HG02759 (cell line): ENCODE results near the gene EN2.
A peak's percentile ranks its signal among the peaks of the same experiment; 100 is the strongest.

Experiments used
- ATAC-seq: cut with Tn5 transposase; IDR thresholded peaks from one replicate; pipeline ENCODE4 v1.9.1; 2021; ENCODE audit warnings: mild to moderate bottlenecking, moderate library complexity; ENCODE audit not compliant: unreplicated experiment

EN2 gene

DNA sequence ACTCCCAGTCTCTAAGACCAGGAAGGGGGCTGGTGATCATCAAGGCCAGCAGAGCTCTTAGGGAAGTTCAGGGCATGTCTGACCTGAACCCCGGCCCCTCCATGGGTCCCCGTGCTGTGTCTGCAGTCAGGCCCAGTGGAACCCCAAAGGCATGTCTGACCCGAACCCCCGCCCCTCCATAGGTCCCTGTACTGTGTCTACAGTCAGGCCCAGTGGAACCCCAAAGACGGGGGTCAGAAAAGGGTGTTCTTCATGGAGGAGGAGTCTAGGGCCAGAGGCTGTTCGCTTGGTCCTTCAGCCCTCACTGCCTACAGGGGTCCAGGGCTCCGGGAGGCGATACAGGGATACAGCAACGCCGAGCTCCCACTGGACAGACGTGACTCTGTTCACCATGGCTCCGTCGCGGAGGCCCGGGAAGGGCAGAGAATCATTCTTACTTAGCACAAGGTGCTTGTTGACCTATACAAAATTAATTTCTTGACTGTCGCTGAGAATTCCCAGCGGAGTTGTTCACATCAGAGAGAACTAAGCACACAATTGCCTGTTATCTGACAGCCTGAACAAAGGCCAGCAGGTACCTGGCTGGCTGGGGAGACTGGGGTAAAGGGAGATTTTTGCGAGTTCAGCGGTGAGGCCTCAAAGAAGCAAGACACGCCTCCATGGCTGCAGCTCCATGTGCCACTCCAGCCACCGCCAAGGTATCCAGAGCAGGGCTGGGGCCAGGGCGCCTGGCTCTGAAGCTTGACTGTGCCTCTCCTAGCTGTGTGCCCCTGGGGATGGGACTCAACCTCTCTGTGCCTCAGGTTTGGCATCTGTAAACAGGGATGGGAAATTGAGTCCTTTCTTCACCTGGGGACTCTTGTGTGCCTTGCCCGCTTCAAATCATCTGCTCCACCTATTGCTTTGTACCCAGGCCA lies 26.8 kb downstream of the EN2 start:
- no peak for ATAC-seq

DNA sequence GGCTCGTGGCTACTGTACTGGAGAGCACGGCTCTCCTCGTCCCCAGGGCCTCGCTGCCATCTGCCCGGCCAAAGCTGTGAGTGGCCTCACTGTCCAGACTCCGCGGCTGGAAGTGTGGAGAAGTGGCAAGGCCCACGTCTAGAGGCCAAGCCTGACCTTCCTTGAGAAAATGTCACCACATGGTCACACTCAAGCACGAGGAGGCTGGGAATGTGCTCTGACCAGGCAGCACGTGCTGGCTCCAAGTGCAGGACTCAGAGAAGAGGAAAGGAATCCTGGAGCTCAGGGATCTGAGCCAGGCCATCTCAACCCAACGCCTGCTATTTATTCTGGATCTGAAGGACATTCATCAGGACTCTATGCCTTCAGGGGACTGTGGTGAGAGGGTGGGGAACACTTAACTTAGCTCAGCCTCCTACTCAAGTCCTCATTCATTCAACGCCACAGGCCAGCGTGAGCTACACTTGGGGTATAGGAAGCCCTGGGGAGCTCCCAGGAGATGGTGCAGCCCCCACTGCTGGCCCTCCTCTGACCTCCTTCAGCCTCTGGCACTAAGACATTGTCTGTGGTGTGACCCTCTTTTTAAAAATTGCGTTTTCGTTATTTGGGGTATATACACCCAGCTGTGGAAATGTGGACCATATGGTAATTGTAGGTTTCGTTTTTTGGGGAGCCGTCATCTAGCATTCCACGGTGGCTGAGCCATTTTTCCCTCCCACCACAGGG lies 29.0 kb downstream of the EN2 start:
- no peak for ATAC-seq

DNA sequence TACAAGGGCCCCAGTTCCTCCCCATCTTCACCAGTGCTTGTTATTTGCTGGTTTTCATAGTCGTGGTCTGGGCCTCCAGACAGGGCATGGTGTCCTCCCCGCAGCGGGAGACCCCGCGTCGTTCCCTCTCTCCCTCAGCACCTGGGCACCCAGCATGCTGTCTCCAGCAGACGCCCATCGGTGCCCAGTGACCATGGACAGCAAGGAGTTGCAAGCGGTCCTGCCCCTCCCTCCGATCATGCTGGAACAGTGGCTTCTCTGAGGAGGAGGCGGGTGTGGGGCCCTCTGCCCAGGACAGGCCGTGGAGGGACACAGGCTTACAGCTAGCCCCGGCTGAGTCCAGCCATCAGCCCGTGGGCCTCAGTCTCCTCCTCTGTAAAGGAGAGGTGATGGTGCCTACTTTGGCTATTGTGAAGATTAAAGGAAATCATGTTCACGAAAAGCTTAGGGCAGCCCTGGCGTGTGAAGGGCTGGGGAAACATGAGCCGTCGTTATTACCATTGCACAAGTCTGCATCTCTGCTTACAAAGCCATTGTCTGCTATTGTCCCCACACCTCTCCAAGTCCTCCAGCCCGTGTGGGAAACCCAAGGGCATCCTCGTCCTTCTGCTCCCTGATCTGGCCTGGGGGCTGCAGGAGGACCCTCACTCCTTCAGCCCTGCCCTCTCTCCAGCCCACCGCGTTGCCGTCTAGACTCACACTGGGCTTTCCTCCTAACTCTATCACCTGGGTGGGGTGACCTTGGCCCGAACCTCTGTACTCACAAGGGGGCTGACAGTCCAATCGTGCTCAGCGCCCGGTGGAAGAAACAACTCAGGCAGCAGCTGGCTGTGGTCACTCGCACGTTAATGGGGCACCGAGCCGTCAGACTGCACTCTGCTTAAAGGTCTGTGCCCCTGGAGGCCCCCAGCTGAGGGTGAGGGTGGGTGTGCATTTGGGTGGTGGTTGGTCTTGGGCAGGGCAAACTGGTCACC lies 29.9 kb downstream of the EN2 start:
- no peak for ATAC-seq

DNA sequence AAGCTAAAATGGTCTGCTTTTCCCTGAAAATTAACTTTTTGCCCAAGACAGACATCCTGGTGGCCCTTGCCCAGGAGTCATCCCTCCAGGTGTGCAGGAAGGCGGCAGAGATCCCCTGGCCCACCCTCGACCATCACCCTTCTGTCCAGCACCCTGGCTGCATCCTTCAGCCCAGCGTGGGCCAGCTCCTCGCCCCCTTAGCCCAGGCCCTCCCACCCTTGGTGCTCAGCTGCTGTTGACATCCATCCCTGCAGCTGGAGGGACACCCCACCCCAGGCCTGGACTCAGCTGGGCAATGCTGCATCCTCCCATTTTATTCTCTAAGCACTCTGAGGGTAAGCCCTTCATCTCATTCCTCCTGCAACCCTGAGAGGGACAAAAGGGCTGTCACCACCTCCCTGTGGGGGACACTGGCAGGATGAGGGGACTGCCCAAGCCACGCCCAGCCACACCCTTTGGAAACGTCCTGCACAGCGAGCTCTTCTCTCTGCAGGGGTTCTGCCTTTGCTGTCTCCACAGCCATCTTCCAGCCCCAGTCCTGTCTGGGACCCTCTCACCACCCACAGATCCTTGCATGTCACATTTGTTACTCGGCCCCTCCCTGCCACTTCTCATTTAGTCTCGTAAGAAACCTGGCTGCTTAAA lies 30.7 kb downstream of the EN2 start:
- no peak for ATAC-seq

DNA sequence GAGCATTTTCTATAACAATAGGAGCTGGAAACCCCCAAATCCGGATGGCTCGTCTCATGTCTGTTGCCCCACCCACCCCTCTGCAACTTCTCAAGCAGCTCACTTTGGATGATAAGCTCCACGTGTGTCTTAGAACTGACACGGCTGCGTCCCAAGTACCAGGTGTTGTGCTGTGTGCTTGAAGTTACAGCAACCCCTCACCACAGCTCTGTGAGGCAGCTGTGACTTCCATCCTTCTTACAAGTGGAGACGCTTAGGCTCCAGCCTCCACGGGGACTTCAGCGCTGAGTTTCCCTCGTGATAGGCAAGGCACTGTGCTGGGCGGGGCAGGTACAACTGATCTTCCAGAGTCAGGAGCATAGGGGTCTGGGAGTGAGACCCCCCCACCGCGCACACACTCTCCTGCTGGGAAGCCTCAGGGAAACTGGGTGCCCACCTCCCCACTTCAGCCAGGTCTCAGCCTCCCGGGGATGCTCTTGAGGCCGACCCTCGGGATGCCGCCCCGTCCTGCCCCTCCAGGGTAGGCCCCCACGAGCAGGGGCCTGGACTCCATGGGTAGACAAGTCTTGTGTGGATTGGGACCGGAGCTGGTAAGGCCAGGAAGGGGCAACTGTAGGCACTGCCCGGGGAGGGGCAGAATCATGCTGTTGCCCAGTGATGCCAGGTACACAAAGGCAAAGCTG lies 31.4 kb downstream of the EN2 start:
- no peak for ATAC-seq

DNA sequence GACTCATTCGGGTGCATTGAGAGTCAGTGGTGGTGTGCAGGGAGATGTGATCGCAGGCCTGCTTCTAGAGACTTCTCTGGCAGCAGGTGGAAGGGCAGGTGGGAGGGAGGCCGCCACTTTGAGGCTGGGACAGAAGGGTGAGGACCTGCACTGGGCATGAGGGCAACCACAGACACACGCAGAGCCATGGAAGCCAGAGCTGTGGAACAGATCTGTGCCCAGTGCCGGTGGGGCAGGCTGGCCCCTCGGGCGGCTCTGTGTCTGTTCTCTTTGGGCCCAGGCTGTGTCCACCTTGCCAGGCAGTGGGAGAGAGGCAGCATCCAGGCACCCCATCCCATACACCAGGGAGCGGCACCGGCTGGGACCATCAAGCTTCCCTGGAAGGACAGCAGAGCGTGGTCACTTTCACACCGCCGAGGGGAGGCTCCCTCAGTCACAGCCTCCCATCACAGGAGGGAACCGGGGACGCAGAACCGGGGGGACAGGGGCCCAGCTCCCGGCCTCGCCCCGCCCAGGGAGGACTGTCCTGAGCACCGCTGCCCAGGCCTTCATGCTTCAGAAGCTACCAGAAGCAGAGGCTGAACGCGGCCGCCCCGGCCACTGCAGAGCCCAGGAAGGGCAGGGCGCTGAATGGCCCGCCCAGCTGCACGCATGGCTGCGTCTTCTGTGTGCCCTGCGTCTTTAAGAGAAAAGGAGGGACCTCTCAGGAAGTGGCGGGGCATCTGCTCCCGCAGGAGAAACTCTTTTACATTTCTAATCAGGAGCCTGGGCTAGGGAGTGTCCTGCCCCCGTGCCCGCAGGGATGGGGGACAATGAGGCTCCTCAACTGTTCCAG lies 32.1 kb downstream of the EN2 start:
- peak; percentile 35 for ATAC-seq

DNA sequence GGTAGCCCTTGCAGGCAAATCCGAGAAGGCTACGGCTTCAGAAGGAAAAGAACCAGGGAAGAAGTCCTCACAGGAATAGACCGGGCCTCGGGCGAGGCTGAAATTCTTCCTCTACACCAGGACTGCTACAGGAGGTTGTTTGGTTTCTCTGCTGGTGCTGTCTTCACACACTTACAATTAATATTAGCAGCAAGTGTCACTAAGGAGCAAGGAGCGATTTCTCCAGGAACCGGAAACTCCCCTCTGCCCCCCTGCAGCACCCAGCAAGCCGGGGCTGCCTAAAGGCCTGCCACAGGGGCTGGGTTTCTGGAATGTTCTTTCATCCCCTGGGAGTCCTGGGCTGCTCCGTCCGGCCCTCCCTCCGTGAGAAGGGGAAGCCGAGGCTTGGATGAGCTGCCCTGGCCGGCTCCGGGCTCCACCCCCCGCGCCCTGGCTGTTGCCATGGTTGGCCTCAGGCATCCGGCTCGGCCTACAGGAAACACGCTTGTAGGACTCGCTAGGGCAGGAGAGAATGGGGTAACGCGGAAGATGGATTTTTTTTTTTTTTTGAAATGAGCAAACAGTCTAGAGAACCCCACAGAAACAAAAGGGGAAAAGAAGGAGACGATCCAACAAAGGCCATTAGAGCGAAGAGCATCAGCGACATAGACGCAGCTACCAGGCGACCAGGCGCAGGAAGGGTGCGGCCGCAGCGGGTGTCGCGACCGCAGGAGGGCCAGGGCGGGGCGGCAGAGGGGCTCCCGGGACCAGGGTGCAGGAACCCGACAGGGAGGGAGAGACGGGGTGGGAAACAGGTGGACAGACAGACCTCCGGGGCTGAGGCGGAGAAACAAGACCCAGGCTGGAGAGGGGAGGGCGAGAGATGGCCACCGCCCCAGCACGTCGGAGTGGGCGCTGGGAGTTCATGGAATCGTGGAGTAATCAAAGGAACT lies 33.0 kb downstream of the EN2 start:
- ATAC-seq: peak; percentile 95

DNA sequence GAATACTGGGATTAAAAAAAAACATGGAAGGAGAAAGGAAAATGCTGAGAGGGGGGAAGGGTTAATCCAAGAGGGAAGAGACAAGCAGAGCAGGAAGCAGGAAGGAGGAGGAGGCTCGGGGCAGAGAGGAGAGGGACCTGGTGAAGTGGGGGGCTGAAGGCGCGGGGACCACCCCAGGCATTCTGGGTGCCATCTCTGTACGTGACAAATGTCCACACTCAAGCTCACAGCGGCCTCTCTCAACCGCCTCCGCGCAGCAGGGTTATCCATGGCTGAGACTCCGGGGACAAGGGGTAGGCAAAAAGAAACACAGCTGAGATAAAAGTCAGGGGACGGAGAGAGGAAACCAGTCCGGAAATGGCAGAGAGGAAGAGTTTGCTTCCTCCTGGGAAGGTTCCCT lies 33.9 kb downstream of the EN2 start:
- no peak for ATAC-seq

DNA sequence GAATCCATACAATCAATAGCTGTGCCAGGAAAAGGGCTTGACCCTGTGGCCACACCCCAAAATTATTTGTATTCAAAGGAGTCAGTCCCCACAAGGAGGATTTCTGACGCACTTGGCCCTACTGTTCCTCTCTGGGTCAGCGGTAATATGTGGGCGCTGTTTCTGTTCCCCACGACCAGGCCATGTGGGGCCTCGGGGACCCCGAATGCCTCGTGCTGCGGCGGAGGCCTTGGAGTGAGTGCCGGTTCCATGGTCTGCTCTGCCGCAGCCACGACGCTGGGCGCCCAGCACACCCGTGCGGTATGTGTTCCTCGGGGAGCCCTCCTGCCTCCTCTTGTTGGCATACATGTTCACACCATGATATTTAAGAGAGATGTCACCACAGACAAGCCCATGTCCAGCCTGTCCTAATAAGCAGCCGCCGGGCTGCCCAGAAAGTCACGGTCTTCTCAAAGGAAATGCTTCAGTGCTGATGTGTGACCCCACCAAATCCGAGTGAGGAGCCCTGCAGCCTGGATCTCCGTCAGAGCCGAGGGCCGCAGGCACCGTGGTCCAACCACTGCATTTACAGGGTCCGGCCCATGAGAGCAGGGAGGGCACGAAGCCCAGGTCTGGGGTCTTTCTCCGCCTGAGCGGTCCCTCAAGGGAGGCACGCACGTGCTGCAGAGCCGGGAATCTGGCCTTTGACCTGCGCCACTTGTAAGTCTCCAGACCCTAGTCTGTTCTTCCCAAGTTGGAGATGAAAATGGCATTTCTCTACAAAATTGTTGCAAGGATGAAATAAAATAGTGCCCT lies 36.0 kb downstream of the EN2 start:
- ATAC-seq: no peak

DNA sequence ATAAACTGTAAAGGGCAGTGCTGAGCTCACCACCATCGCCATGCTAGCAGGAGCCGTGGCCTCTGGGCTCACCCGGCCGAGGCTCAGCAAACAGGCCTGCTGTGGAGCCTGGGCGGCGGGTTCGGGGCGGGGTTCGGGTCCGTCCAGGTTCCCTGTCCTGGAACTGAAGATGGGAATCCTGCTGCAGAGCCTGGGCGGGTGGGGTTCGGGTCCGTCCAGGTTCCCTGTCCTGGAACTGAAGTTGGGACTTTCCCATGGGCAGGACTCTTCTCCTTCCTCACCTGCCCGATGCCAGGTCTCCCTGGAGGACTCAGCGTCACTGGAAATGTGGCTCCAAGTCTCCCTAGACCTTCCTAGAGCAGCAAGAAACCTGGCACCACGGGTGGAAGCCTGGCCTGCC lies 36.6 kb downstream of the EN2 start:
- no peak for ATAC-seq

DNA sequence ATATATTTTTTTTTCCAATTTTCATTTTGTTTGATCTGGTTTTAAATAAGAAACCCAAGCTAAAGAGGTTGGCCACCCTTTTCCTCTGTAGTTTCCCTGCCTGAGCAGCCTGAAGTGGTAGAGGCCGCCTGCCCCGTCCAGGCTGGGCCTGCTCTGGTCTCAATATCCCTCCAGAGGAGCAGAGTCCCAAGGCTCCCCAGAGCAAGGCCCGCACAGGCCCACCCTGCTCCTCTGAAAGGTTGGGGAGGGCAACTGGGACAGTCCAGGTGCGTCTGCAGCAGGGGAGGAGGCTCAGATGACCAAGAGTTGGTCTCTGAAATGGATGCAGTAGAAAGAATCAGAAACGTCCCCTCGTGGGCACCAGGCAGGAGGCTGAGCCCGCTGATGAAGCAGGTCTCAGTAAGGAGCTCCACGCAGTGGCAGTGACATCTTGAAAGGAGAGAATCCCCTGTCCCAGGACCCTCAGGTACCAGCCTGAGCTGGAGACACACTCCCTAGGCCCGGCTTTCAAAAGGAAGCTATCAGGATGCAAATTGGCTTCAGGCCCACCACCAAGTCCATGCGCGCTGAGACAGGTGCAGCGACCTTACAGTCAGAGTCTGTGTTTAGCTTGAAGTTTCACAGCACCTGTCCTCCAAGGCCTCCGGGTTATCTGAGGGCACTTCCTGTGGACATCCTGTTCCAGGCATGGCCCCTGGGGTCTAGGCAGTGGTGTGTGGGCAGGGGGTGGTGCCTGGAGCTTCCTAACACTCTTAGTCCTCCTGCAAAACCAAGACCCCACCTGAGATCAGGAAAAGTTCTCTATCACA lies 37.7 kb downstream of the EN2 start:
- ATAC-seq: no peak

DNA sequence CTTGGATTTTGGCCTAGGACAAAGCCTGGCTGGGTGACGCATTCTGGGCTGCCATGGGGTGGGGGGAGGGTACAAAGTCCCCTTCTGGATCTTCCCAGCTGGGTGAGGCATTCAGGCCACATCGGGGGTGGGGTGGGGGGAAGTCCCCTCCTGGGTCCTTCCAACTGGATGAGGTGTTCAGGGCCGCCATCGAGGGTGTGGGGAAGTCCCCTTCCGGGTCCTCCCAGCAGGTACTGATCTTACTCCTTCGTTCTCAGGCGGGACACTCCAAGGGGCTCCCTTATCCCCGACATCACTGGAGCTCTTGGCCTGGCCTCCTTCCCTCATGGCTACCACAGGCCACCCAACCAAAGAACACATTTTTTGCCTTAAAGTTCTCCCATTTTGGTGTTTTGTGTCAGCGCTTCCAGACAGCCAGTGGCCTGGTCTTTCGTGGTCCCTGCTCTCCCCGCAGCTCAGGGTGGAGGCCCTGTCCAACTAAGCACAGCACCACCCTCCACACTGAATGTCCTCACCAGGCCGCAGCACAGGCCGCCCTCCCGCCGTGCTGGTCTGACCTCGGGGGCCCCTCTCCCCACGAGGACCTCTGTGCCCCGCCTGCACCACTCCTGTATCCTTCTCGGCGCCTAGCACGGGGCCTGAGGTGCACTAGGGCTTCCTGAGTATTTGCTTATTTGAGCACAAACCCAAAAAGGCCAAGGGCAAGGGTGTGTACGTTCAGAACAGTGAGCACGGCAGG lies 38.5 kb downstream of the EN2 start:
- ATAC-seq: no peak

DNA sequence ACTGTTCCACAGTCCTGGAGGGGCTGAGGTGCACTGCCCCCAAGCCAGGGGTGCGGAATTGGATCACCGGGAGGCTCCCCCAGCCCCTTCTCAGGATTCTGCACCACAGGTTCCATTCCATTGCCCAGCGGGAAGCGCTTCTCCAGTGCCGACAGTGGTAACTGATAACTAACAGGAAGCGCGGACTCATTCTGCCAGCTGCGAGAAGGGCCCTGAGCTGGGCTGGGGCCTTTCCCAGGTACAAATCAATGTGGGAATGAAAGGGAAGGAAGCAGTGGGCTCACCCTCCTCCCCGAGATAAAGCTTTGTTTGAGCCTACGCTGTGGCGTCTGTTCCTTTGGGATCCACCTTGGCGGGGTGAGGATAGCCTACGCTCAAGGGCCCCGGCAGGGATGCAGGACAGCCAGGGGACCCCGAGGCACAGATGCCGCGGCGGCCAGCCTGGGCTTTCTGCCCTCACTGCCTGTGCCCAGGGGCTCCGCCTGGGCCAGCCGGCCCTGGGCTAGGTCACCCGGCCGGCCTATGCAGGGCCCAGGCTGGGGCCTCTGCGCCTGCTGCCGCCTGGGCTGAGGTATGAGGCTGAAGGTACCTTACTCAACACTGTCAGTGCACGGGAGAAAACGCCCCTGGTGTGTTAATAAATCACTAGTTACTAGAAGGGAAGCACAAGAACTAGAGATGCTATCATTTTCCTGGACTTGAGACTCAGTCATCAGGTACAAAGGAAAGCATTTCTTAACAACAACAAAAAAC lies 39.4 kb downstream of the EN2 start:
- no peak for ATAC-seq

DNA sequence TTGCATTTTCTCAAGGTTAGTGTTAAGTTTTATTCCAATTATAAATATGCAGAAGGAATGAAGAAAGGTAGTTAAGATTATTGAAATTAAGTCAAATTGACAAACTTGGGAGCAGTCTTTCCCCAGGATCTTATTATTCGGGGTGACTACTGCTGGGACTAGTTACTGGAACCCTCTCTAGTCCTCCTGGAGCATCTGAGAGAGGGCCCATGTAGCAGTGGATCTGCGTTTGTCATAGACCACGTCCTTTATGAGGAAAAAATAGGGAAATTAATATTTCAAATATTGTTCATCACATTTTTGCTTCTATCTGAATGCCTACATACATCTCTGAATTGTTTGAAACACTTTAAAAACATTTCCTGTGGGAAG lies 47.5 kb downstream of the EN2 start:
- ATAC-seq: no peak

DNA sequence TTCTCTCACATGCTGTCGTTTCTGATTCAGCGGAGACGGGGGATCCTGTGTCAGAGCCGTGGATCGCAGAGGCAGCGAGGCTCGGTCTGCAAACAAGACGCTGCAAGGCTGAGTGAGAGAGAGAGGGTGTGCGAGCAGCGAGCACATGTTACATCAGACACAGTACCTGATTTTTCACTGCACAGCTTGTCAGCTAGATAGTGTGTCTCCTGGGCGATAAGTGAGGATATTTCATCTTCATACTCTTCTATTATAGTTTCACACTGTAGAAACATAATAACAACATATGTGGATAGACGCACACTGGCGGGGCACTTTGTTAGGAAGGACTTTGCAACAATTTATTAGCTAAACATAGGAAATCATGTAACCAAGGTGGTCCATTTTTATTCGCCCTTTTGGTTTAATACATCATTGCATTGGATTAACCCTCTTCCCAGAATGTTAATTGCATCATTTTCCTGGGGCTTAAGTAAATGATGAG lies 49.0 kb downstream of the EN2 start:
- ATAC-seq: no peak
